Tibial nerve (tissue), 4 donors: ENCODE measurements around the gene KCNT2. TPM values are rescaled to one million over a fixed set of nuclear protein-coding genes. Genes with fewer than 3 reads are reported as not detected.

ENCODE experiments used
- DNase-seq, 2 donors: peaks; one replicate each; pipeline ENCODE4 v3.0.0-alpha.2; 2019; ENCODE audit warnings: low spot score in 2 of 2
- H3K27ac ChIP-seq, 4 donors: fragments of 200-600 bp; sonication (generic) in 3 of 4; one replicate each; pipeline ENCODE4 v1.5.1; 2017 to 2019; ENCODE audit warnings: mild to moderate bottlenecking in 1 of 4
- H3K27me3 ChIP-seq, 2 donors: fragments of 200-600 bp; sonication (generic) in 1 of 2; one replicate each; pipeline versions ENCODE4 v1.5.1 to v1.6.0; 2017 to 2019
- H3K36me3 ChIP-seq, 3 donors: fragments of 200-600 bp; sonication (generic); one replicate each; pipeline ENCODE4 v1.5.1; 2018 to 2019
- H3K4me1 ChIP-seq, 4 donors: fragments of 200-600 bp; sonication (generic) in 3 of 4; one replicate each; pipeline ENCODE4 v1.5.1; 2017 to 2019
- H3K4me3 ChIP-seq, 4 donors: fragments of 200-600 bp; sonication (generic) in 3 of 4; one replicate each; pipeline ENCODE4 v1.5.1; 2017 to 2019; ENCODE audit warnings: mild to moderate bottlenecking in 1 of 4, moderate library complexity in 1 of 4
- H3K9me3 ChIP-seq, 4 donors: fragments of 200-600 bp; sonication (generic) in 3 of 4; one replicate each; pipeline ENCODE4 v1.5.1; 2017 to 2019
- CTCF ChIP-seq, 5 experiments: fragments of 200-600 bp in 3 of 5; fragments of 450-650 bp in 2 of 5; sonication (generic) in 3 of 5; IDR thresholded peaks; one replicate each; pipeline ENCODE4 v1.5.1; 2016 to 2019; ENCODE audit warnings: antibody characterized with exemption in 5 of 5, mild to moderate bottlenecking in 3 of 5, moderate library complexity in 2 of 5
- EP300 ChIP-seq, 2 donors: sonication (generic); formaldehyde crosslinking; IDR thresholded peaks; one replicate each; pipeline ENCODE4 v1.6.1; 2017; ENCODE audit warnings: antibody characterized with exemption in 2 of 2, mild to moderate bottlenecking in 1 of 2
- POLR2A ChIP-seq, 2 donors: fragments of 450-650 bp; IDR thresholded peaks; one replicate each; pipeline ENCODE4 v1.6.1; 2017; ENCODE audit warnings: antibody characterized with exemption in 2 of 2, mild to moderate bottlenecking in 2 of 2, moderate library complexity in 2 of 2
- WGBS, 2 donors: methylation state at CpG; one replicate each; pipeline ENCODE4 v1.1.5; 2018; 5-methylcytosine and 5-hydroxymethylcytosine counted together
- total RNA-seq, 4 donors: library from RNA; depleted of rRNA; stranded (reverse); fragments of >200 nt; gene quantifications; one replicate each; pipeline ENCODE4 v1.1.0, GENCODE V29; 2016

KCNT2 gene
- total RNA-seq, 4 donors from 2014 or later: 8.0 to 9.9 (median 8.6) TPM

GRCh38 chr1:196259316-196259715 is 348.9 kb downstream of the KCNT2 start:
- WGBS, 2 donors: 24% methylated on average over 2 of the region's 2 CpGs
- H3K36me3 ChIP-seq: no peaks in the 10 kb centered on the region
- no peaks in the 10 kb centered on the region for H3K4me1 ChIP-seq
- DNase-seq: no peak
- peaks cover 0 to 2% (median 0%) of the 10 kb centered on the region in 4 donors for H3K9me3 ChIP-seq
- H3K4me3 ChIP-seq: no peak overlapping the region
- H3K27me3 ChIP-seq: no peaks in the 10 kb centered on the region
- TF ChIP-seq EP300 (IDR thresholded peaks at IDR 0.05) (no peak), POLR2A (IDR thresholded peaks at IDR 0.05) (no peak), CTCF (IDR thresholded peaks at IDR 0.05) (no peak)
- H3K27ac ChIP-seq: no peak overlapping the region

- Histone ChIP-seq H3K36me3 (no peaks in the 10 kb centered on the region), H3K9me3 (no peaks in the 10 kb centered on the region), H3K4me1 (no peaks in the 10 kb centered on the region), H3K27me3 (no peaks in the 10 kb centered on the region), H3K27ac (no peak overlapping the region), H3K4me3 (no peak overlapping the region)
- no peak for DNase-seq
- no peak for TF ChIP-seq EP300 (IDR thresholded peaks at IDR 0.05)
- TF ChIP-seq CTCF (IDR thresholded peaks at IDR 0.05): no peak
- TF ChIP-seq POLR2A (IDR thresholded peaks at IDR 0.05): no peak
These were observed 352.5 kb downstream of the KCNT2 start for GRCh38 chr1:196255762-196256161.

- Histone ChIP-seq H3K27ac (no peak overlapping the region), H3K27me3 (no peaks in the 10 kb centered on the region), H3K9me3 (no peaks in the 10 kb centered on the region), H3K36me3 (no peaks in the 10 kb centered on the region), H3K4me3 (no peak overlapping the region), H3K4me1 (no peaks in the 10 kb centered on the region)
- TF ChIP-seq POLR2A (IDR thresholded peaks at IDR 0.05) (no peak), EP300 (IDR thresholded peaks at IDR 0.05) (no peak)
- no peak for DNase-seq
These were observed 378.7 kb downstream of the KCNT2 start for GRCh38 chr1:196229546-196229945.

GRCh38 chr1:196214866-196215265 is 393.4 kb downstream of the KCNT2 start:
- no peak for DNase-seq
- no peaks in the 10 kb centered on the region for H3K36me3 ChIP-seq
- H3K9me3 ChIP-seq: no peaks in the 10 kb centered on the region
- H3K27ac ChIP-seq: no peak overlapping the region
- no peak overlapping the region for H3K4me3 ChIP-seq
- no peaks in the 10 kb centered on the region for H3K27me3 ChIP-seq
- H3K4me1 ChIP-seq: no peaks in the 10 kb centered on the region
- TF ChIP-seq POLR2A (IDR thresholded peaks at IDR 0.05) (no peak), CTCF (IDR thresholded peaks at IDR 0.05) (no peak), EP300 (IDR thresholded peaks at IDR 0.05) (no peak)
- 79 to 87% methylated on average over 2 of the region's 2 CpGs for WGBS, 2 donors

GRCh38 chr1:196209983-196210382 is 398.3 kb downstream of the KCNT2 start:
- no peaks in the 10 kb centered on the region for H3K36me3 ChIP-seq
- WGBS, 2 donors: 54 to 68% methylated on average over 2 of the region's 2 CpGs

More at GRCh38 chr1:196209983-196210382, 398.3 kb downstream of the KCNT2 start:
- no peak for DNase-seq
- Histone ChIP-seq H3K4me1 (no peaks in the 10 kb centered on the region), H3K27me3 (no peaks in the 10 kb centered on the region), H3K27ac (no peak overlapping the region), H3K4me3 (no peak overlapping the region), H3K9me3 (peaks cover 0 to 3% (median 0%) of the 10 kb centered on the region in 4 donors)
- TF ChIP-seq EP300 (IDR thresholded peaks at IDR 0.05) (no peak), POLR2A (IDR thresholded peaks at IDR 0.05) (no peak), CTCF (IDR thresholded peaks at IDR 0.05) (no peak)
